ENCODE measurements around the gene G3BP1.

- no peak for TF ChIP-seq USF2 (CRISPR knock-in tag; IDR thresholded peaks at IDR 0.05)
- TF ChIP-seq TEAD4 (CRISPR knock-in tag; IDR thresholded peaks at IDR 0.05) = no peak
- no peak for TF ChIP-seq ATF6 (CRISPR knock-in tag; IDR thresholded peaks at IDR 0.05)
Observed at GRCh38 chr5:151773951-151774350, 2.2 kb downstream of the G3BP1 start.

All from WTC11 (cell line).